ENCODE results near the gene RPS6KA4.
"Not testable (repeated sequence)": the region's sequence is repeated elsewhere in the genome, so short reads cannot be mapped to it uniquely, and the experiment has no call there.

The RPS6KA4 gene

GRCh38 chr11:64358907-64359711 lies at the start of gene RPS6KA4:
TSS of gene RPS6KA4 (plus strand) at chr11:64359162. CDS start at chr11:64359236, 74 bp downstream.
- peak within 1 kb of the TSS; percentile 49 to 71 for H3K27ac Mint-ChIP-seq
- H3K9me3 Mint-ChIP-seq = no peaks in the 10 kb centered on the region
- H3K27me3 Mint-ChIP-seq = no peaks in the 10 kb centered on the region
- H3K4me1 Mint-ChIP-seq = peaks cover 70% of the 10 kb centered on the region
- DNase-seq (peak; percentile 44 to 59), ATAC-seq (peak; percentile 72)
- peak within 1 kb of the TSS; percentile 81 to 84 for H3K4me3 Mint-ChIP-seq

- H3K27me3 Mint-ChIP-seq = no peaks in the 10 kb centered on the region
- peak overlapping the region; percentile 24 to 88 for H3K27ac Mint-ChIP-seq
- no peaks in the 10 kb centered on the region for H3K9me3 Mint-ChIP-seq
- no peak overlapping the region for H3K4me3 Mint-ChIP-seq
- ATAC-seq (no peak), DNase-seq (no peak)
- H3K4me1 Mint-ChIP-seq = peaks cover 62% of the 10 kb centered on the region
Measured at GRCh38 chr11:64312947-64313346, 46.0 kb upstream of the RPS6KA4 start.

GRCh38 chr11:64313491-64314145 lies 45.3 kb upstream of the RPS6KA4 start:
- Mint-ChIP-seq H3K4me1 (peaks cover 61% of the 10 kb centered on the region), H3K27me3 (no peaks in the 10 kb centered on the region), H3K9me3 (no peaks in the 10 kb centered on the region), H3K4me3 (no peak overlapping the region), H3K27ac (peak overlapping the region; percentile 24 to 36)
- DNase-seq (no peak), ATAC-seq (no peak)

- DNase-seq (no peak), ATAC-seq (no peak)
- Mint-ChIP-seq H3K9me3 (no peaks in the 10 kb centered on the region), H3K4me3 (no peak overlapping the region), H3K4me1 (peaks cover 64% of the 10 kb centered on the region), H3K27ac (peak overlapping the region; percentile 31 to 70), H3K27me3 (no peaks in the 10 kb centered on the region)
Measured at GRCh38 chr11:64314146-64314804, 44.7 kb upstream of the RPS6KA4 start.

GRCh38 chr11:64314805-64315561 lies 44.0 kb upstream of the RPS6KA4 start:
- ATAC-seq (no peak), DNase-seq (no peak)
- H3K9me3 Mint-ChIP-seq = no peaks in the 10 kb centered on the region
- H3K27ac Mint-ChIP-seq = peak overlapping the region in 1 of 2 donors; percentile 31
- no peaks in the 10 kb centered on the region for H3K27me3 Mint-ChIP-seq
- peaks cover 68% of the 10 kb centered on the region for H3K4me1 Mint-ChIP-seq
- H3K4me3 Mint-ChIP-seq = no peak overlapping the region

- not testable (repeated sequence) for DNase-seq, ATAC-seq, H3K27me3 Mint-ChIP-seq, H3K9me3 Mint-ChIP-seq
- peak overlapping the region; percentile 92 to 98 for H3K4me3 Mint-ChIP-seq
- peaks cover 74% of the 10 kb centered on the region for H3K4me1 Mint-ChIP-seq
- peak overlapping the region; percentile 100 for H3K27ac Mint-ChIP-seq
Measured at GRCh38 chr11:64315667-64316526, 43.1 kb upstream of the RPS6KA4 start.

GRCh38 chr11:64316672-64317324 lies 42.2 kb upstream of the RPS6KA4 start:
- H3K9me3 Mint-ChIP-seq = no peaks in the 10 kb centered on the region
- H3K4me1 Mint-ChIP-seq = peaks cover 79% of the 10 kb centered on the region
- peak overlapping the region; percentile 100 for H3K27ac Mint-ChIP-seq
- DNase-seq (peak in 1 of 2 donors; percentile 52), ATAC-seq (peak; percentile 1)
- H3K27me3 Mint-ChIP-seq = no peaks in the 10 kb centered on the region
- H3K4me3 Mint-ChIP-seq = peak overlapping the region; percentile 92 to 98

- peak; percentile 84 for ATAC-seq
- H3K27ac Mint-ChIP-seq = peak within 1 kb of the TSS; percentile 100
- peaks cover 79% of the 10 kb centered on the region for H3K4me1 Mint-ChIP-seq
- H3K4me3 Mint-ChIP-seq = peak within 1 kb of the TSS; percentile 92 to 98
- H3K27me3 Mint-ChIP-seq = no peaks in the 10 kb centered on the region
- peak; percentile 92 to 98 for DNase-seq
- H3K9me3 Mint-ChIP-seq = no peaks in the 10 kb centered on the region
Measured at GRCh38 chr11:64317325-64317960, 41.5 kb upstream of the RPS6KA4 start, which contains the start of gene TRMT112. TSS of gene TRMT112 (minus strand) at chr11:64317559. CDS start at chr11:64317526, 33 bp downstream.

- ATAC-seq (peak; percentile 83), DNase-seq (peak; percentile 96 to 98)
- Mint-ChIP-seq H3K27me3 (no peaks in the 10 kb centered on the region), H3K4me1 (peaks cover 75% of the 10 kb centered on the region), H3K4me3 (peak within 1 kb of the TSS; percentile 92 to 98), H3K27ac (peak within 1 kb of the TSS; percentile 100), H3K9me3 (no peaks in the 10 kb centered on the region)
Measured at GRCh38 chr11:64317961-64318765, 40.8 kb upstream of the RPS6KA4 start, which contains the start of gene PRDX5. TSS of gene PRDX5 (plus strand) at chr11:64318121. CDS start at chr11:64318216, 95 bp downstream.

GRCh38 chr11:64318766-64319761 lies 39.9 kb upstream of the RPS6KA4 start:
- Mint-ChIP-seq H3K27me3 (no peaks in the 10 kb centered on the region), H3K27ac (peak overlapping the region; percentile 100)
- ATAC-seq = no peak

GRCh38 chr11:64320556-64320955 lies 38.4 kb upstream of the RPS6KA4 start:
- H3K9me3 Mint-ChIP-seq = no peaks in the 10 kb centered on the region
- H3K27ac Mint-ChIP-seq = peak overlapping the region in 1 of 2 donors; percentile 79
- H3K27me3 Mint-ChIP-seq = no peaks in the 10 kb centered on the region
- H3K4me1 Mint-ChIP-seq = peaks cover 57% of the 10 kb centered on the region
- no peak overlapping the region for H3K4me3 Mint-ChIP-seq
- DNase-seq (no peak), ATAC-seq (no peak)

More at GRCh38 chr11:64318766-64319761, 39.9 kb upstream of the RPS6KA4 start:
- peaks cover 68% of the 10 kb centered on the region for H3K4me1 Mint-ChIP-seq
- peak overlapping the region; percentile 92 to 98 for H3K4me3 Mint-ChIP-seq
- no peak for DNase-seq
- no peaks in the 10 kb centered on the region for H3K9me3 Mint-ChIP-seq

- peak overlapping the region in 1 of 2 donors; percentile 56 for H3K27ac Mint-ChIP-seq
- DNase-seq (no peak), ATAC-seq (no peak)
- H3K4me1 Mint-ChIP-seq = peaks cover 54% of the 10 kb centered on the region
- no peaks in the 10 kb centered on the region for H3K9me3 Mint-ChIP-seq
- no peaks in the 10 kb centered on the region for H3K27me3 Mint-ChIP-seq
- no peak overlapping the region for H3K4me3 Mint-ChIP-seq
Measured at GRCh38 chr11:64321026-64321425, 37.9 kb upstream of the RPS6KA4 start.
